Ectodermal cell (in vitro differentiated cells): ENCODE results near the gene ABCA7.

Experiments used
- H3K27ac ChIP-seq: 2 replicates; pipeline ENCODE4 v1.7.0; 2013; ENCODE audit warnings: mild to moderate bottlenecking, low read depth, low read length; ENCODE audit not compliant: insufficient read depth, poor library complexity, severe bottlenecking
- H3K27me3 ChIP-seq: 2 replicates; pipeline ENCODE4 v1.7.0; 2013; ENCODE audit warnings: mild to moderate bottlenecking, low read length; ENCODE audit not compliant: insufficient read depth, control insufficient read depth, poor library complexity, severe bottlenecking
- H3K36me3 ChIP-seq: one replicate; pipeline ENCODE4 v1.7.0; 2013; ENCODE audit warnings: low read length; ENCODE audit not compliant: control insufficient read depth, insufficient read depth
- H3K4me1 ChIP-seq: one replicate; pipeline ENCODE4 v1.7.0; 2013; ENCODE audit warnings: low read length; ENCODE audit not compliant: control insufficient read depth, insufficient read depth
- H3K4me3 ChIP-seq: 2 replicates; pipeline ENCODE4 v1.7.0; 2013; ENCODE audit warnings: low read depth, low read length, control low read depth; ENCODE audit not compliant: insufficient read depth
- H3K9me3 ChIP-seq: 2 replicates; pipeline ENCODE4 v1.7.0; 2013; ENCODE audit warnings: mild to moderate bottlenecking, low read length, moderate library complexity; ENCODE audit not compliant: control insufficient read depth
- WGBS, 2 experiments: methylation state at CpG; one replicate each; pipeline ENCODE4 v1.1.7; 2013; ENCODE audit warnings: missing lambda C conversion rate in 2 of 2; 5-methylcytosine and 5-hydroxymethylcytosine counted together

Gene ABCA7

DNA sequence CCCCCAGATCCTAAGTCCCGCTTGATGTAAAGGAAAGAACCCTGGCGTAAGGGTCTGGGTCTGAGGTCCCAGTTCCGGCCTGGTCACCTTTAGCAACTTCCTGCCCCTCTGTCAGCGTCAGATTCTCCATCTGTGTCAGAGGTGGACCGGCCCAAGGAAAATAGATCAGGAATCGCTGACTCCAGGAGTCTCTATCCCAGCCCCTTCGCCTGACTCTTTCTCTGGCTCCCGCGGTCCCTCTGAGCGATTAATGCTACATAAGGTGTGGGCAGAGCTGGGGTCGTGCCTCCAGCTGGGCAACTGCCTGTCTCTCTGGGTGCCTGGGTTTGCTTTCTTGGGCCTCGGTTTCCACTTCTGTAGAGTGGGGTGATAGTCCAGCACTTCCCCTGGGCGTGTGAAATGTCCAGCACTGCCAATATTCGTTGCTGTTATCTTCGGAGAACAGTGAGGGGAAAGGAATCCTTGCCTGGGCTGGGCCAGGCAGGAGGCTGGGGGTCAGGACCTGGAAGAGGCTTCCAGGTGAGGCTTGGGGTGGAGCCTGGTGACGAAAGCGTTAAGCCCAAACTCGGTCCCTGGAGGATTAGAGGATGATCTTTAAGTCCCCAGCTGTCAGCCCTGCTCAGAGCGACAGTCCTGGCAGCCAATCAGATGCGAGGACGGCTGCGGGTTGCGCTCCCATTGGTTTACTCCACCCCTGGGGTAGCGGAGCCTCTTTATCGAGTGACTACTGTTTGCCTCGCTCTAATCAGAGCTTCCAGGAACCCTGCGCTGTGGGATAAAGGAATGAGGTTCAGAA is 767 bp downstream of the ABCA7 start:
- Histone ChIP-seq H3K4me3 (peak overlapping the region; percentile 74), H3K27me3 (no peaks in the 10 kb centered on the region), H3K36me3 (peaks cover 6% of the 10 kb centered on the region), H3K4me1 (peaks cover 9% of the 10 kb centered on the region), H3K27ac (no peak overlapping the region), H3K9me3 (no peaks in the 10 kb centered on the region)
- WGBS, 2 experiments, result 5 to 6% methylated on average over 27 of the region's 27 CpGs

DNA sequence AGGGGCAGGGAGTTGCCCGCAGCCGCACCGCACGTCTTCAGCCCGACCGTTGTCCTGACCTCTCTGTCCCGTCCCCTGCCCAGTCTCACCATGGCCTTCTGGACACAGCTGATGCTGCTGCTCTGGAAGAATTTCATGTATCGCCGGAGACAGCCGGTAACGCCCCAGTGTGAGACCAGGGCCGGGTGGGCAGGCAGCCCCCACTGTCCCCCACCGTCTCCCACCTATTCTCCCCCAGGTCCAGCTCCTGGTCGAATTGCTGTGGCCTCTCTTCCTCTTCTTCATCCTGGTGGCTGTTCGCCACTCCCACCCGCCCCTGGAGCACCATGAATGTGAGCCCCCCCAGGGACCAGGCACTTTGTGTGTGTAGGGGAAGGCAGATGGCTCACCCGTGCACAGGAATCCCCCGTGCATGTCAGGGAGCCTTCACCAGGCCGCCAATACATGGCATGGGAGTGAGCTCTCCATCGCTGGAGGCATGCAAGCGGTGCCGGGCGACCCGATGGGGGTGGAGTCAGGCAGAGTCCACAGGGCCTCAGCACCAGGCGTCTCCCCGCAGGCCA is 1.4 kb downstream of the ABCA7 start:
- no peaks in the 10 kb centered on the region for H3K9me3 ChIP-seq
- no peaks in the 10 kb centered on the region for H3K27me3 ChIP-seq
- peaks cover 6% of the 10 kb centered on the region for H3K36me3 ChIP-seq
- no peak overlapping the region for H3K27ac ChIP-seq
- peaks cover 9% of the 10 kb centered on the region for H3K4me1 ChIP-seq
- 51 to 54% methylated on average over 26 of the region's 26 CpGs for WGBS, 2 experiments
- H3K4me3 ChIP-seq, result peak overlapping the region; percentile 32

DNA sequence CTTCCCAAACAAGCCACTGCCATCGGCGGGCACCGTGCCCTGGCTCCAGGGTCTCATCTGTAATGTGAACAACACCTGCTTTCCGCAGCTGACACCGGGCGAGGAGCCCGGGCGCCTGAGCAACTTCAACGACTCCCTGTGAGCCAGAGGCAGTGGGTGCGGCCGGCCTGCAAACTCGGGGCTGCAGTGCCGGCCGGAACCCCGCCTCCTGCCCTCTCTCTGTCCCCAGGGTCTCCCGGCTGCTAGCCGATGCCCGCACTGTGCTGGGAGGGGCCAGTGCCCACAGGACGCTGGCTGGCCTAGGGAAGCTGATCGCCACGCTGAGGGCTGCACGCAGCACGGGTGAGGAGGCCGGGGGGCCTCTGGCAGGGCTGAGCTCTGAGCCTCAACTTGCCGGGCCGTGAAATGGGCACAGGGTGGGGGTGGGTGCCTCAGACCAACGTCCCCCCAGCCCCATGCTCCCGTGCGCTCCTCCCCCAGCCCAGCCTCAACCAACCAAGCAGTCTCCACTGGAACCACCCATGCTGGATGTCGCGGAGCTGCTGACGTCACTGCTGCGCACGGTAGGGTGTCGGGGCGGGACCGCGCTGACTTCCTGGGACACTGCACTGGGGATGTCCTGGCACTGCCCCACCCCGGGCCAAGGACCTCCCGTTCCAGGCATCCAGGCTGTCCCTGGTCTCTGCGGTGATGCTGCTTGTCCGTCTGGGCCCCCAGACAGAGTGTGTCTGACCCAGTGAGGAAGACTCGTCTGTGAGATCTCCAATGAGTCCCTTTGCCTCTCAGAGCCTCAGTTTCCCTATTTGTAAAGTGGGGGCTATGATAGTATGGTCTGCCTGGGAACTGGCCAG is 2.2 kb downstream of the ABCA7 start:
- Histone ChIP-seq H3K27me3 (no peaks in the 10 kb centered on the region), H3K27ac (no peak overlapping the region), H3K4me1 (peaks cover 9% of the 10 kb centered on the region), H3K4me3 (no peak overlapping the region), H3K36me3 (peaks cover 6% of the 10 kb centered on the region), H3K9me3 (no peaks in the 10 kb centered on the region)
- 88 to 90% methylated on average over 43 of the region's 43 CpGs for WGBS, 2 experiments

DNA sequence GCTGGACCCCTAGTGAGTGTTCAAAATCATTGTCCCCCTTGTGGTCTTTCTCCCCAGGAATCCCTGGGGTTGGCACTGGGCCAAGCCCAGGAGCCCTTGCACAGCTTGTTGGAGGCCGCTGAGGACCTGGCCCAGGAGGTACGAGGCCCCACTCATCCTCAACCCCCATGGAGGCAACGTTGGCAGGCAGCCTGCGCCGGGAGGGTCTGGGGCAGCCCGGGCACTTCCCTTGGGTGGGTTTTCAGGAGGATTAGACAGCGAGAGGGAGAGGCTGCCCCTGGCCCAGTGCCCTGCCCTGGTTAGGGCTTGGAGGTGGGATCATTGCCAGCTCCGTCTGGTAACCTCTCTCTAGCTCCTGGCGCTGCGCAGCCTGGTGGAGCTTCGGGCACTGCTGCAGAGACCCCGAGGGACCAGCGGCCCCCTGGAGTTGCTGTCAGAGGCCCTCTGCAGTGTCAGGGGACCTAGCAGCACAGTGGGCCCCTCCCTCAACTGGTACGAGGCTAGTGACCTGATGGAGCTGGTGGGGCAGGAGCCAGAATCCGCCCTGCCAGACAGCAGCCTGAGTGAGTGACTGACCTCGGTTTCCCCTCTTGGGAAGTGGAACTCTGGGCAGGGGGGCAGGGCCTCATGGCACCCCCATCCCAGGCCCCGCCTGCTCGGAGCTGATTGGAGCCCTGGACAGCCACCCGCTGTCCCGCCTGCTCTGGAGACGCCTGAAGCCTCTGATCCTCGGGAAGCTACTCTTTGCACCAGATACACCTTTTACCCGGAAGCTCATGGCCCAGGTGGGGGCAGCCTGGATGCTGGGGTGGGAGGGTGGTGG is 3.0 kb downstream of the ABCA7 start:
- 81% methylated on average over 23 of the region's 23 CpGs for WGBS, 2 experiments
- no peak overlapping the region for H3K4me3 ChIP-seq
- no peaks in the 10 kb centered on the region for H3K27me3 ChIP-seq
- H3K9me3 ChIP-seq, result no peaks in the 10 kb centered on the region
- H3K36me3 ChIP-seq, result no peaks in the 10 kb centered on the region
- no peak overlapping the region for H3K27ac ChIP-seq
- peaks cover 9% of the 10 kb centered on the region for H3K4me1 ChIP-seq

DNA sequence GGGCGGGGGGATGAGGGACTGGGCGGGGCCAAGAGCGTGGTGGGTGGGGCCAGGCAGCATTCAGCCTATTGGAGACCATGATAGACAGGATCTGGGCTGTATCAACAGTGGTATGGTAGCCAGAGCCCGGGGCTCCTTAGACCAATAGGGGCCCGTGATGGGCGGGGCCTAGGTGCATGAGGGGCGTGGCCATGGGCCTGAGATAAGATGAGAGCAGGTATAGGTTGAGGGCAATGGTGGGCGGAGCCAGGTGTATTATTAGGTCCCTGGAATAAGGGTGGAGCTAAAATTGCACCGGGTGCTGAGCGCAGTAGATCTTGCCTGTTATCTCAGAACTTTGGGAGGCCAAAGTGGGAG is 5.3 kb downstream of the ABCA7 start:
- no peaks in the 10 kb centered on the region for H3K36me3 ChIP-seq
- H3K27ac ChIP-seq, result no peak overlapping the region
- H3K4me1 ChIP-seq, result peaks cover 5% of the 10 kb centered on the region
- H3K4me3 ChIP-seq, result no peak overlapping the region
- H3K9me3 ChIP-seq, result no peaks in the 10 kb centered on the region
- H3K27me3 ChIP-seq, result no peaks in the 10 kb centered on the region
- 79 to 82% methylated on average over 10 of the region's 10 CpGs for WGBS, 2 experiments

DNA sequence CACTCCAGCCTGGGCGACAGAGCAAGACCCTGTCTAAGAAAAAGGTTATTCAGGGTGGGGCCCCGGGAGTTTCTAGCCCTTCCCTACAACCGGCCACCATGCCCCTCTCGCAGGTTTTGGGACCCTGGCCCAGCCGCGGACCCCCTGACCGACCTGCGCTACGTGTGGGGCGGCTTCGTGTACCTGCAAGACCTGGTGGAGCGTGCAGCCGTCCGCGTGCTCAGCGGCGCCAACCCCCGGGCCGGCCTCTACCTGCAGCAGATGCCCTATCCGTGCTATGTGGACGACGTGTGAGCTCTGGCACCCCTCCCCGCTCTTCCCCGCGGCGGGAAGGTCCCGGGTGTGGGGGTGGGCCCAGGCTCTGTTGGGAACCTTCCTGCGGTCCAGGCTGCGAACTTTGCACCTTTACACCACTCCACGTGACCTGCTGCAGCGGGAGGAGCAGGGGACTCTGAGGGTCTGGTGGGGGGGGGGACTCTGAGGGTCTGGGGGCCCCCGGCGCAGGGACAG is 6.3 kb downstream of the ABCA7 start:
- Histone ChIP-seq H3K4me3 (no peak overlapping the region), H3K27ac (no peak overlapping the region), H3K36me3 (no peaks in the 10 kb centered on the region), H3K9me3 (no peaks in the 10 kb centered on the region), H3K27me3 (no peaks in the 10 kb centered on the region), H3K4me1 (no peaks in the 10 kb centered on the region)
- 93% methylated on average over 33 of the region's 33 CpGs for WGBS, 2 experiments

DNA sequence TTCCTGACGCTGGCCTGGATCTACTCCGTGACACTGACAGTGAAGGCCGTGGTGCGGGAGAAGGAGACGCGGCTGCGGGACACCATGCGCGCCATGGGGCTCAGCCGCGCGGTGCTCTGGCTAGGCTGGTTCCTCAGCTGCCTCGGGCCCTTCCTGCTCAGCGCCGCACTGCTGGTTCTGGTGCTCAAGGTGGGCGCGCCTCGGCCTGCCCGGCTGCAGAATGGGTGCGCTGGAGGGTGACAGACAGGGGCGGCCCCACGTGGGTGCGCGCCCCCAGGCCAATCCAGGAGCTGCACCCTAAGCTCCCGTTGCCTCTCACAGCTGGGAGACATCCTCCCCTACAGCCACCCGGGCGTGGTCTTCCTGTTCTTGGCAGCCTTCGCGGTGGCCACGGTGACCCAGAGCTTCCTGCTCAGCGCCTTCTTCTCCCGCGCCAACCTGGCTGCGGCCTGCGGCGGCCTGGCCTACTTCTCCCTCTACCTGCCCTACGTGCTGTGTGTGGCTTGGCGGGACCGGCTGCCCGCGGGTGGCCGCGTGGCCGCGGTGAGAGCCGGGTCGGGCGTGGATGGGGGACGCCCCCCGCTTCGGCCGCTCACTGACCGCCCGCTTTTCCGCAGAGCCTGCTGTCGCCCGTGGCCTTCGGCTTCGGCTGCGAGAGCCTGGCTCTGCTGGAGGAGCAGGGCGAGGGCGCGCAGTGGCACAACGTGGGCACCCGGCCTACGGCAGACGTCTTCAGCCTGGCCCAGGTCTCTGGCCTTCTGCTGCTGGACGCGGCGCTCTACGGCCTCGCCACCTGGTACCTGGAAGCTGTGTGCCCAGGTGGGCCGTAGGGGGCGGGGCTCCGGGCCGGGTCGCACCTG is 7.2 kb downstream of the ABCA7 start:
- no peak overlapping the region for H3K27ac ChIP-seq
- H3K36me3 ChIP-seq, result no peaks in the 10 kb centered on the region
- 95% methylated on average over 77 of the region's 77 CpGs for WGBS, 2 experiments
- no peaks in the 10 kb centered on the region for H3K27me3 ChIP-seq
- H3K4me3 ChIP-seq, result no peak overlapping the region
- no peaks in the 10 kb centered on the region for H3K4me1 ChIP-seq
- no peaks in the 10 kb centered on the region for H3K9me3 ChIP-seq

DNA sequence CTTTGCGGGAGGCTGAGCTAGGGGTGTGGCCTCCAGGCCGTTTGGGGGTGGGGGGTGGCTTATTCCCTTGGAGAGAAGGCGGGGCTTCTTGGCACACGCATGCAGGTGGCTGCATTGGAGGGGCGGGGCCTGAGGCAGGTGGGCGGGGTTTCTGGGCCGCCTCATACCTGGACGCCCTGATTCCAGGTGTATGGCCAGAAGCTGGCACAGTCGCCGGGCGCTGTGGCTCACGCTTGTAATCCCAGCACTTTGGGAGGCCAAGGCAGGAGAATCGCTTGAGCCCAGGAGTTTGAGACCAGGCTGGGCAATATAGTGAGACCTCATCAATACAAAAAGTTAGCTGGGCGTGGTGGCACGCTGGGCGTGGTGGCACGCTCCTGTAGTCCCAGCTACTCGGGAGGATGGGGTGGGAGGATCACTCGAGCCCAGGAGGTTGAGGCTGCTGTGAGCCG is 7.8 kb downstream of the ABCA7 start:
- Histone ChIP-seq H3K4me1 (no peaks in the 10 kb centered on the region), H3K27me3 (no peaks in the 10 kb centered on the region), H3K27ac (no peak overlapping the region), H3K36me3 (no peaks in the 10 kb centered on the region), H3K9me3 (no peaks in the 10 kb centered on the region), H3K4me3 (no peak overlapping the region)
- 90 to 92% methylated on average over 20 of the region's 20 CpGs for WGBS, 2 experiments

DNA sequence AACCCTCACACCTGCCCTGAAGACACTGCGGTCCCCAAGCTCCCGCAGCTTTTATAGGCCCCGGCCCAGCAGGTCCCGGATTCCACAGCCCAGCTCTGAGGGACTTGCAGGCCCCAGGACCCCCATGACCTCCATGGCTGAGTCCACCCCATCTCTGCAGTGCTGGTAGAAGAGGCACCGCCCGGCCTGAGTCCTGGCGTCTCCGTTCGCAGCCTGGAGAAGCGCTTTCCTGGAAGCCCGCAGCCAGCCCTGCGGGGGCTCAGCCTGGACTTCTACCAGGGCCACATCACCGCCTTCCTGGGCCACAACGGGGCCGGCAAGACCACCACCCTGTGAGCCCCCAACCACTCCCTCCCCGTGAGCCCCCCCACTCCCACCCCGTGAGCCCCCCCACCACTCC is 9.2 kb downstream of the ABCA7 start:
- H3K4me1 ChIP-seq, result no peaks in the 10 kb centered on the region

More for the DNA sequence above, 9.2 kb downstream of the ABCA7 start:
- H3K9me3 ChIP-seq, result no peaks in the 10 kb centered on the region
- H3K27me3 ChIP-seq, result no peaks in the 10 kb centered on the region
- H3K27ac ChIP-seq, result no peak overlapping the region
- no peaks in the 10 kb centered on the region for H3K36me3 ChIP-seq
- 88 to 89% methylated on average over 15 of the region's 17 CpGs for WGBS, 2 experiments
- no peak overlapping the region for H3K4me3 ChIP-seq
